ENCODE measurements around the gene FAM20C.

FAM20C gene

DNA sequence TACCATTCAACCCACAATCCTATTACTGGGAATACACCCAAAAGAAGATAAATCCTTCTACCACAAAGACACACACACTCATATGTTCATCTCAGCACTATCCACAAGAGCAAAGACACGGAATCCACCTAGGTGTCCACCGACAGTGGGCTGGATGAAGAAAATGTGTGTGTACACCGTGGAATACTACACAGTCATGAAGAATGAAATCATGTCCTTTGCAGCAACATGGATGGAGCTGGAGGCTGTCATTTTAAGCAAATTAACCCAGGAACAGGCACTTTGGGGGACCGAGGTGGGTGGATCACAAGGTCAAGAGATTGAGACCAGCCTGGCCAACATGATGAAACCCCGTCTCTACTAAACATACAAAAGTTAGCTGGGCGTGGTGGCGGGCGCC, 89.3 kb downstream of the FAM20C start:
- DNase-seq = no peak
- CTCF ChIA-PET = no interaction called here
- no peaks in the 10 kb centered on the region for H3K4me1 Mint-ChIP-seq
- H3K4me3 Mint-ChIP-seq = no peak overlapping the region
- no peaks in the 10 kb centered on the region for H3K9me3 Mint-ChIP-seq
- peaks cover 16% of the 10 kb centered on the region for H3K27me3 Mint-ChIP-seq
- no peak overlapping the region for H3K27ac Mint-ChIP-seq
- no peaks in the 10 kb centered on the region for H3K36me3 Mint-ChIP-seq

DNA sequence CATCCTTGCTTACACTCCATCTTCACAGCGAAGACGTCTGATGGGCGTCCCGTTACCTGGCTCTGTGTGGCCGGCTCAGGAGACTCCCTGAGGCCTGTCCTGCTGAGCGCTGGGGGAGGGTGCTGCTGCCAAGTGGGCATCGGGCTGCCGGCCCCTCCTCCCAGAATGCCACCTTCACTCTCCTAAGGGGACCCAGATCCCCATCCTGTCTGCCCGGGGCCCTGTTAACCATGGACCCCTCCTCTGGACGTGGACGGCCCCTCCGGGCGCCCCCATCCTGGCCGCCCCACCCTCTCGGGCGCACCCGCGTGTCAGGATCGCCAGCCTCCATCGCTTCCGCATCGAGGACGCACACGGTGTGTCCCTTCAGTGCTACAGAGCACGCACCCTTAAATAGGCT, 90.2 kb downstream of the FAM20C start:
- no peaks in the 10 kb centered on the region for H3K36me3 Mint-ChIP-seq
- no peak overlapping the region for H3K27ac Mint-ChIP-seq
- no peak overlapping the region for H3K4me3 Mint-ChIP-seq
- no peaks in the 10 kb centered on the region for H3K9me3 Mint-ChIP-seq
- CTCF ChIA-PET = no interaction called here
- no peaks in the 10 kb centered on the region for H3K4me1 Mint-ChIP-seq
- no peak for DNase-seq
- peaks cover 16% of the 10 kb centered on the region for H3K27me3 Mint-ChIP-seq

DNA sequence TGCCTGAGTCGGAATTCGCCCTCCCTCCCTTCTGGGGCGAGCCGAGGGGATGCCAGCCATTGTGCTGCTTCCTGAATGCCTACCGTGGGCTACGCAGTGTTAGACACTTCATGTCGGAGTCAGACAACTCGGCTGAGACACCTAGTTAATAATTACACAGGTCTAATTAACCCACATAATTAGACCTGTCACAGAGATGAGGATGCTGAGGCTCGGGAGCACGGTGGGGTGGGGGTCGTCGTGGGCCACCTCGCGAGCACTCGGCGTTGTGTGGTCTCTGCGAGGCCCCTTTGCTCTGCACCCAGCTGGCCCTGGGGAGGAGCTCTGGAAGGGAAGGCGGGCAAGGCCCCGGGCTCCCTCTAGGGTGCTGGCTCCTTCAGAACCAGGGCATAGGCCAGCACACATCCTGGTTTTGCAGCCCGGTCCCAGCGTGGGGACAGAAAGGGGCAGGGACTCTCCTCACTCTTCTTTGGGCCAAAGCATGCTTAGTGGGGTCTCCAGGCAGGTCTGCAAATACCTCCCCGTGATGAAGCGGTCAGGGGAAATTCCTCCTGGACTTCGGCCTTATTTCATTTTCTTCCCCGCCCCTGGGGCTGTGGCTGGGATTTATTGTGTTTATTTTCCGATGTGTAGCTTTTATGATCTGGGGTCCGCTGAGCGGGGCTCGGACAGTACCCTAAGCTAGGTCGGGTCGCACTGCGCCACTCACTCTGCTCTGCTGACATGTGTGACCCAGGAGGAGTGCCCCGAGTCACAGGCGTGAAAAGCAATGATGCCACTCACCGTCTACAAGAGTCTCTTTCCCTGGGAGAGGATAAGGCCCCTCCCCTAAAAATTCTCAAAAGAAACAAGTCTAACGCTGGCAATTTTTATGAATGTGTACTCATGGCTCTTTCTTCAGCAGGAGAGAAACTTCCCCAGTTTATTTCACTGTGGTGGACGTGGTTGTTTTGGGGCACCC, 92.7 kb downstream of the FAM20C start:
- Mint-ChIP-seq H3K36me3 (no peaks in the 10 kb centered on the region), H3K27me3 (peaks cover 41% of the 10 kb centered on the region), H3K4me3 (no peak overlapping the region), H3K27ac (no peak overlapping the region), H3K4me1 (no peaks in the 10 kb centered on the region), H3K9me3 (no peaks in the 10 kb centered on the region)
- CTCF ChIA-PET = no interaction called here
- no peak for DNase-seq

- H3K27me3 Mint-ChIP-seq = peaks cover 47% of the 10 kb centered on the region
- no peak overlapping the region for H3K27ac Mint-ChIP-seq
- peak; percentile 13 for DNase-seq
- CTCF ChIA-PET = no interaction called here
- no peaks in the 10 kb centered on the region for H3K4me1 Mint-ChIP-seq
- no peak overlapping the region for H3K4me3 Mint-ChIP-seq
- H3K36me3 Mint-ChIP-seq = no peaks in the 10 kb centered on the region
- no peaks in the 10 kb centered on the region for H3K9me3 Mint-ChIP-seq
Observed at GRCh38 chr7:285731-286130, 93.4 kb downstream of the FAM20C start.

DNA sequence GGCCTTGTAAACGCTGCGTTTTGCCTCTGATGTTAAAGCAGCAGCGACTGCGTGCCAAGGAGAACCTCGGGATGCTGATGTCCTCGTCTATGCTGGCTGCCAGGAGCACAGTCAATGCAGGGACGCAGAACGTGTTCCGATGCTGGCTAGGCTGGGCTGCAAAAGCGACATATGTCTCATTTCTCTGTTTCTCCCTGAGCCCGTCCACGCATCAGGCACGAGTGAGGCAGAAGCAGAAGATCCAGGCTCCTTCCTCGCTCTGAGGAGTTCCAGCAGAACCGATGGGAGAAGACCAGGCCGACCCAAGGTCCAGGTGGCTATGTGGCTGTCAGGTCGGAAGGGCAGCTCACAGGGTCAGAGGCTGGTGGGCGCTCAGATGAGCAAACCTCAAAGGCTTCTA, 93.9 kb downstream of the FAM20C start:
- Mint-ChIP-seq H3K4me3 (no peak overlapping the region), H3K4me1 (no peaks in the 10 kb centered on the region), H3K27me3 (peaks cover 50% of the 10 kb centered on the region), H3K27ac (no peak overlapping the region), H3K36me3 (no peaks in the 10 kb centered on the region), H3K9me3 (no peaks in the 10 kb centered on the region)
- no peak for DNase-seq
- CTCF ChIA-PET = no interaction called here

- no peak overlapping the region for H3K27ac Mint-ChIP-seq
- DNase-seq = peak; percentile 6
- CTCF ChIA-PET = no interaction called here
Observed at GRCh38 chr7:288671-289101, 96.3 kb downstream of the FAM20C start.

DNA sequence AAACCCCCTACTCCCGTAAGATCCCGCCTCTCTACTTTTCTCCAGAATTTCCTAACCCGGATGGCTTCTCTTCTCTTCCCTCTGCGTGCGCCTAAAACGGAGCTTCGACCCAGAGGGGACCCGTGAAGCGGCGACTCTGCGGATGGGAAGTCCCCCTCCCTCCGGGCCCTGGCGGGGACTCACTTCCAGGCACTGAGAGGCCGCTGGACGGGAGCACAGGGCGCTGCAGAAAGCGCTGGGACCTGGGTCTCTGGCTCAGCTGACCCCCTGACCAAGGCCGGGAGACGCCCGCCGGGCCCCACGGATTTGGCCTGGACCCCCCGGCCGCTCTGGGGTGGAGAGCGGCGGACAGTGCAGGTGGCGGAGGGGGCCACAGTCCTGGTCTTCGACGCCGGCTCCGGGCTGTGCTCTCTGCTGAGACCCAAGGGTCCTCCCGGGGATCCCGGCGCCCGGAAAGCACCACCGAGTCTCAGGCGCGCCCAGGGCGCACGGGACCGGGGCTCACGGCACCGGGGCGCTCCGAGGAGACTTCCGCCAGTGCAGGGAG, 96.9 kb downstream of the FAM20C start:
- CTCF ChIA-PET = no interaction called here
- Mint-ChIP-seq H3K9me3 (no peaks in the 10 kb centered on the region), H3K36me3 (no peaks in the 10 kb centered on the region), H3K4me1 (no peaks in the 10 kb centered on the region), H3K4me3 (no peak overlapping the region), H3K27me3 (peaks cover 67% of the 10 kb centered on the region), H3K27ac (no peak overlapping the region)
- no peak for DNase-seq

More at GRCh38 chr7:288671-289101, 96.3 kb downstream of the FAM20C start:
- no peaks in the 10 kb centered on the region for H3K9me3 Mint-ChIP-seq
- H3K27me3 Mint-ChIP-seq = peaks cover 66% of the 10 kb centered on the region
- H3K4me3 Mint-ChIP-seq = no peak overlapping the region
- H3K36me3 Mint-ChIP-seq = no peaks in the 10 kb centered on the region
- H3K4me1 Mint-ChIP-seq = no peaks in the 10 kb centered on the region

DNA sequence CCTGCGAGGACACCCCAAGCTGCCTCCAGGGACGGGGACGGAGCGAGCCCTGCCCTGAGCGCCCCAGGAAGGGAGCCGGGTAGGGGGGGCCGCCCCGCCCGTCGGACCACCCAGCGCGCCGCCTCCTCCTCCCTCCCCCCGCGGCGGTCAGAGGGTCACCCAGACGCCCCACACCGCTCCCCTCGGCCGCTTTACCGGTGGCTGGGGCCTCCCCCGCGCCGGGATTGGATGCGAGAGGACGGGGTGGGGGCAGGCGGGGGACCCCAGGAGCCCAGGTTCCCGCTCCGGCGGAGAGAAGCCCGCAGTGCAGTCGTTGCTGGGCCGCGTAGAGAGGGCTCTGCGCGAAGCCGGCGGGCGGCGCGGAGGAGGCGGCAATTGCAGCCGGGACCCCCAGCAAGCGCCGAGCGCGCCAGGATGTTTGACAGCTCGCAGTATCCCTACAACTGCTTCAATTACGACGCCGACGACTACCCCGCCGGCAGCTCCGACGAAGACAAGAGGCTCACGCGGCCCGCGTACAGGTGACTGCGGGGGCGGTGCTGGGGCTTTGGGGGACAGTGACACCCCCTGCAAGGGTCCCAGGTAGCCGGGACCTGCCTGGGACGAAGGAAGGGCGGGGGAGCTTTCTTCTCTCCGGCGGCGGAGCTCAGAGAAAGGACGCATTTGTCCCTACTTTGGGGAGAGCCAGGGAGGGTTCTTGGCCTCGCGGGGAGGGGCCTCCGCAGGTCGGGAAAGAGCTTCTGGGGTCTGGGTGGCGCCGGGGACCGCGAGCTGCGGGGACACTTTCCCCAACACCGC, 97.6 kb downstream of the FAM20C start, which contains the start of gene FOXL3:
Gene FOXL3, plus strand, starts transcription at position 415 of the 798 bp plus-strand sequence. Its CDS starts 0 bp downstream, at position 415.
- H3K27ac Mint-ChIP-seq = no peak within 1 kb of the TSS
- CTCF ChIA-PET = no interaction called here
- H3K36me3 Mint-ChIP-seq = no peaks in the 10 kb centered on the region
- H3K4me3 Mint-ChIP-seq = no peak within 1 kb of the TSS
- DNase-seq = no peak
- no peaks in the 10 kb centered on the region for H3K4me1 Mint-ChIP-seq
- H3K27me3 Mint-ChIP-seq = peaks cover 71% of the 10 kb centered on the region
- no peaks in the 10 kb centered on the region for H3K9me3 Mint-ChIP-seq

DNA sequence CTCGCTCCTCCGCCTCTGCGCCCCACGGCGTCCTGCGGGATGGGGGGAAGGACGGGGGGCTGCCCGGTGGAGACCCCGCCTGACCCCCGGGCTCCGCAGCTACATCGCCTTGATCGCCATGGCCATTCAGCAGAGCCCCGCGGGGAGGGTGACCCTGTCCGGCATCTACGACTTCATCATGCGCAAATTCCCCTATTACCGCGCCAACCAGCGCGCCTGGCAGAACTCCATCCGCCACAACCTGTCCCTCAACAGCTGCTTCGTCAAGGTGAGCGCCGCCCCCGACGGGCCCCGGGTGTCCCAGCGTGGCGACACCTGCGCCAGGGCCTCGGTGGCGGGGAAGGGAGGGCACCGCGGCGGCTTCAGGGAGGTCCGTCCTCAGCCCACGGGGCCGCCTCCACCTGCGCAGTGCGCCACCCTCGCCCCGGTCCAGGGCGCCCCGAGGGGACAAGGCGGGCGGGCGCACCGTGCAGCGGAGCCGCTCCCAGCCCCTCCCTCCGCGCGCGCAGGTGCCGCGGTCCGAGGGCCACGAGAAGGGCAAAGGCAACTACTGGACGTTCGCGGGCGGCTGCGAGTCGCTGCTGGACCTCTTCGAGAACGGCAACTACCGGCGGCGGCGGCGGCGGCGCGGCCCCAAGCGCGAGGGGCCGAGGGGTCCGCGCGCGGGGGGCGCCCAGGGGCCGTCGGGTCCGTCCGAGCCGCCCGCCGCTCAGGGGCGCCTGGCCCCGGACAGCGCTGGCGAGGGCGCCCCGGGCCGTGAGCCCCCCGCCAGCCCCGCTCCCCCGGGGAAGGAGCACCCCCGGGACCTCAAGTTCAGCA, 98.4 kb downstream of the FAM20C start:
- Mint-ChIP-seq H3K27ac (no peak overlapping the region), H3K4me1 (no peaks in the 10 kb centered on the region), H3K9me3 (no peaks in the 10 kb centered on the region), H3K27me3 (peaks cover 65% of the 10 kb centered on the region), H3K36me3 (no peaks in the 10 kb centered on the region), H3K4me3 (no peak overlapping the region)
- no peak for DNase-seq
- CTCF ChIA-PET = no interaction called here

- CTCF ChIA-PET = no interaction called here
- peaks cover 59% of the 10 kb centered on the region for H3K27me3 Mint-ChIP-seq
- no peak overlapping the region for H3K4me3 Mint-ChIP-seq
- no peak overlapping the region for H3K27ac Mint-ChIP-seq
- no peak for DNase-seq
- H3K4me1 Mint-ChIP-seq = no peaks in the 10 kb centered on the region
- no peaks in the 10 kb centered on the region for H3K9me3 Mint-ChIP-seq
- no peaks in the 10 kb centered on the region for H3K36me3 Mint-ChIP-seq
Observed at GRCh38 chr7:291373-292092, 99.2 kb downstream of the FAM20C start.

DNA sequence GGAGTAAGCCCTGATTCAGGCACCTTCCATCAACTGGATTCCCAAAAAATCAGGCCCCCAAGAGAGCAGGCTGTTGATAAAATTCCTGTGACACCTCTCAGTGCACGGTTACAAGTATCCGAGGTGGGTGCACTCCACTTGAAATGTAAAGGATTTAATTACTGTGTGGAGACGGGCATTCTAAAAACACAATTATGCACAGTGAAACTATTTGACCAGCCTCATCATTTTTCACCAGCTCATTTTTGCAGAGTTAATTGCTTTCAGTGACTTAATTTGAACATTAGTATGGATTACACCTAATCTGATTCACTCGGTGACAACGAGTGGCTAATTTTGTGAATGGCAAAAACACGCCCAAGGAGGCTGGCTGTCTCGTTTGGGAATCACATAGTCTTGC, 99.9 kb downstream of the FAM20C start:
- no peaks in the 10 kb centered on the region for H3K36me3 Mint-ChIP-seq
- no peaks in the 10 kb centered on the region for H3K4me1 Mint-ChIP-seq
- CTCF ChIA-PET = no interaction called here
- no peak for DNase-seq
- peaks cover 59% of the 10 kb centered on the region for H3K27me3 Mint-ChIP-seq
- H3K27ac Mint-ChIP-seq = no peak overlapping the region
- no peak overlapping the region for H3K4me3 Mint-ChIP-seq
- no peaks in the 10 kb centered on the region for H3K9me3 Mint-ChIP-seq

- no peaks in the 10 kb centered on the region for H3K4me1 Mint-ChIP-seq
- H3K27ac Mint-ChIP-seq = no peak overlapping the region
- H3K4me3 Mint-ChIP-seq = no peak overlapping the region
- no peaks in the 10 kb centered on the region for H3K9me3 Mint-ChIP-seq
- peaks cover 56% of the 10 kb centered on the region for H3K27me3 Mint-ChIP-seq
- H3K36me3 Mint-ChIP-seq = no peaks in the 10 kb centered on the region
- no peak for DNase-seq
- CTCF ChIA-PET = no interaction called here
Observed at GRCh38 chr7:292826-293225, 100.5 kb downstream of the FAM20C start.

- Mint-ChIP-seq H3K4me3 (no peak overlapping the region), H3K27ac (no peak overlapping the region), H3K9me3 (no peaks in the 10 kb centered on the region), H3K4me1 (no peaks in the 10 kb centered on the region), H3K36me3 (no peaks in the 10 kb centered on the region), H3K27me3 (peaks cover 45% of the 10 kb centered on the region)
- no peak for DNase-seq
- CTCF ChIA-PET = no interaction called here
Observed at GRCh38 chr7:293681-294439, 101.5 kb downstream of the FAM20C start.

Measured in activated naive CD4-positive, alpha-beta T cell treated with anti-CD3 and anti-CD28 coated beads, Interleukin-2, amount 10 ng/mL, durations not matched to agents 7 days and 5 days (primary cell).